Smooth muscle cell (in vitro differentiated cells): Measurements from ENCODE around the gene ANO7. TPM values are rescaled to one million over a fixed set of nuclear protein-coding genes. Genes with fewer than 3 reads are reported as not detected.

Experiments
- DNase-seq: peaks from one replicate; lab custom pipeline; 2025; ENCODE audit not compliant: unreplicated experiment; lab: John Stamatoyannopoulos, UW
- H2AFZ ChIP-seq: fragments of 200-600 bp; sonication (generic); 2 replicates; pipeline ENCODE4 v1.6.0; 2016; ENCODE audit warnings: antibody characterized with exemption, low read depth, mild to moderate bottlenecking
- H3F3A ChIP-seq: fragments of 200-600 bp; sonication (generic); 2 replicates; pipeline ENCODE4 v1.6.0; 2017; ENCODE audit warnings: antibody characterized with exemption, low read depth
- H3K27ac ChIP-seq: fragments of 200-600 bp; sonication (generic); 2 replicates; pipeline ENCODE4 v1.5.1; 2016; ENCODE audit warnings: low read depth, mild to moderate bottlenecking
- H3K27me3 ChIP-seq: fragments of 200-600 bp; sonication (generic); 2 replicates; pipeline ENCODE4 v1.6.1; 2016; ENCODE audit warnings: low read depth, mild to moderate bottlenecking
- H3K36me3 ChIP-seq: fragments of 200-600 bp; sonication (generic); 2 replicates; pipeline ENCODE4 v1.5.1; 2016; ENCODE audit warnings: low read depth
- H3K4me1 ChIP-seq: fragments of 200-600 bp; sonication (generic); 2 replicates; pipeline ENCODE4 v1.5.1; 2016; ENCODE audit warnings: low read depth
- H3K4me2 ChIP-seq: fragments of 200-600 bp; sonication (generic); 2 replicates; pipeline ENCODE4 v1.6.0; 2016; ENCODE audit warnings: mild to moderate bottlenecking
- H3K4me3 ChIP-seq: fragments of 200-600 bp; sonication (generic); 2 replicates; pipeline ENCODE4 v1.5.1; 2016; ENCODE audit warnings: mild to moderate bottlenecking
- H3K79me2 ChIP-seq: fragments of 200-600 bp; sonication (generic); 2 replicates; pipeline ENCODE4 v1.6.0; 2016; ENCODE audit warnings: low read depth, mild to moderate bottlenecking
- H3K9ac ChIP-seq: fragments of 200-600 bp; sonication (generic); 2 replicates; pipeline ENCODE4 v1.6.0; 2016; ENCODE audit warnings: low read depth
- H3K9me3 ChIP-seq: fragments of 200-600 bp; sonication (generic); replicated peaks from 2 replicates; pipeline ENCODE4 v1.5.1; 2016; ENCODE audit warnings: low read depth
- H4K20me1 ChIP-seq: fragments of 200-600 bp; sonication (generic); 2 replicates; pipeline ENCODE4 v1.6.0; 2016; ENCODE audit warnings: low read depth
- CTCF ChIP-seq: fragments of 200-600 bp; sonication (generic); IDR thresholded peaks from 2 replicates; pipeline ENCODE4 v1.5.1; 2017; ENCODE audit warnings: borderline replicate concordance, mild to moderate bottlenecking, antibody characterized with exemption; ENCODE audit not compliant: insufficient read depth, poor library complexity, severe bottlenecking
- WGBS: methylation state at CpG from one replicate; pipeline ENCODE4 v1.1.7; 2016; ENCODE audit warnings: low lambda C conversion rate; 5-methylcytosine and 5-hydroxymethylcytosine counted together
- polyA plus RNA-seq: library from polyadenylated mRNA; unstranded; fragments of >200 nt; fragmentation: Nextera tagmentation; extraction: Ambion mirVana; gene quantifications from 2 replicates; pipeline ENCODE4 v1.2.1, GENCODE V29; 2016
- total RNA-seq: library from RNA; depleted of rRNA; stranded (reverse); fragments of >200 nt; gene quantifications from 2 replicates; pipeline ENCODE4 v1.2.3, GENCODE V29; 2014

The ANO7 gene
- total and polyA plus RNA-seq, 2 experiments from 2014 or later, result 1.3 to 1.4 TPM

GRCh38 chr2:241157841-241158545 is 30.5 kb upstream of the ANO7 start:
- H3K4me1 ChIP-seq, result no peaks in the 10 kb centered on the region
- H3K79me2 ChIP-seq, result no peaks in the 10 kb centered on the region
- no peak overlapping the region for H3K9ac ChIP-seq
- H3F3A ChIP-seq, result no peaks in the 10 kb centered on the region
- no peak overlapping the region for H3K4me2 ChIP-seq
- no peak overlapping the region for H3K27ac ChIP-seq
- no peak for TF ChIP-seq CTCF
- H3K36me3 ChIP-seq, result peaks cover 7% of the 10 kb centered on the region
- H2AFZ ChIP-seq, result no peak overlapping the region
- WGBS, result 91% methylated on average over 9 of the region's 9 CpGs
- H3K9me3 ChIP-seq, result no peaks in the 10 kb centered on the region
- H4K20me1 ChIP-seq, result peaks cover 3% of the 10 kb centered on the region
- H3K4me3 ChIP-seq, result no peak overlapping the region
- no peaks in the 10 kb centered on the region for H3K27me3 ChIP-seq
- no peak for DNase-seq

- H3F3A ChIP-seq, result no peaks in the 10 kb centered on the region
- H3K27me3 ChIP-seq, result no peaks in the 10 kb centered on the region
- no peak overlapping the region for H3K9ac ChIP-seq
- no peak overlapping the region for H2AFZ ChIP-seq
- no peaks in the 10 kb centered on the region for H3K9me3 ChIP-seq
- no peak for DNase-seq
- H3K4me2 ChIP-seq, result no peak overlapping the region
- H3K4me1 ChIP-seq, result no peaks in the 10 kb centered on the region
- H3K27ac ChIP-seq, result no peak overlapping the region
- peaks cover 3% of the 10 kb centered on the region for H4K20me1 ChIP-seq
- H3K36me3 ChIP-seq, result peaks cover 7% of the 10 kb centered on the region
- no peak for TF ChIP-seq CTCF
- no peak overlapping the region for H3K4me3 ChIP-seq
- WGBS, result 94% methylated on average over 8 of the region's 8 CpGs
- H3K79me2 ChIP-seq, result no peaks in the 10 kb centered on the region
Measured at GRCh38 chr2:241158546-241158900, 30.0 kb upstream of the ANO7 start.

- no peaks in the 10 kb centered on the region for H3K79me2 ChIP-seq
- H3K4me2 ChIP-seq, result no peak overlapping the region
- no peak overlapping the region for H3K4me3 ChIP-seq
- no peak overlapping the region for H2AFZ ChIP-seq
- H4K20me1 ChIP-seq, result peaks cover 3% of the 10 kb centered on the region
- DNase-seq, result no peak
- TF ChIP-seq CTCF, result no peak
- H3K36me3 ChIP-seq, result peaks cover 7% of the 10 kb centered on the region
- no peaks in the 10 kb centered on the region for H3K9me3 ChIP-seq
- H3K27me3 ChIP-seq, result no peaks in the 10 kb centered on the region
- whole genome bisulfite sequencing, result 91% methylated on average over 5 of the region's 5 CpGs
- H3K27ac ChIP-seq, result no peak overlapping the region
- no peak overlapping the region for H3K9ac ChIP-seq
- H3F3A ChIP-seq, result no peaks in the 10 kb centered on the region
- H3K4me1 ChIP-seq, result no peaks in the 10 kb centered on the region
Measured at GRCh38 chr2:241159116-241159515, 29.4 kb upstream of the ANO7 start.

- no peak overlapping the region for H3K27ac ChIP-seq
- H3K9ac ChIP-seq, result no peak overlapping the region
- H3K79me2 ChIP-seq, result no peaks in the 10 kb centered on the region
- H4K20me1 ChIP-seq, result peaks cover 3% of the 10 kb centered on the region
- no peaks in the 10 kb centered on the region for H3K27me3 ChIP-seq
- H3K36me3 ChIP-seq, result peaks cover 3% of the 10 kb centered on the region
- H2AFZ ChIP-seq, result no peak overlapping the region
- WGBS, result 98% methylated on average over 7 of the region's 7 CpGs
- no peaks in the 10 kb centered on the region for H3K4me1 ChIP-seq
- no peaks in the 10 kb centered on the region for H3F3A ChIP-seq
- H3K4me3 ChIP-seq, result no peak overlapping the region
- DNase-seq, result no peak
- no peaks in the 10 kb centered on the region for H3K9me3 ChIP-seq
- H3K4me2 ChIP-seq, result no peak overlapping the region
- TF ChIP-seq CTCF, result no peak
Measured at GRCh38 chr2:241160318-241160717, 28.2 kb upstream of the ANO7 start.
